Right lobe of liver (tissue), 4 donors: ENCODE results near the gene SACM1L.

Source experiments
- POLR2A ChIP-seq: fragments of 450-650 bp; IDR thresholded peaks from one replicate; pipeline ENCODE4 v1.6.1; 2017; ENCODE audit warnings: antibody characterized with exemption, mild to moderate bottlenecking
- TF ChIP-seq, protein P1 (sequence below), 4 donors: fragments of 200-600 bp in 3 of 4; fragments of 450-650 bp in 1 of 4; IDR thresholded peaks; one replicate each; pipeline versions ENCODE4 v1.5.1 to v1.8.0; 2016 to 2022; ENCODE audit warnings: antibody characterized with exemption in 4 of 4, mild to moderate bottlenecking in 2 of 4
- donor health status: DM: no; HTN: no; CAD: no.
- donor health status: DM: no; HTN: no; CAD: no.
- donor health status: DM: no; HTN: yes; CAD: no.

DNA sequence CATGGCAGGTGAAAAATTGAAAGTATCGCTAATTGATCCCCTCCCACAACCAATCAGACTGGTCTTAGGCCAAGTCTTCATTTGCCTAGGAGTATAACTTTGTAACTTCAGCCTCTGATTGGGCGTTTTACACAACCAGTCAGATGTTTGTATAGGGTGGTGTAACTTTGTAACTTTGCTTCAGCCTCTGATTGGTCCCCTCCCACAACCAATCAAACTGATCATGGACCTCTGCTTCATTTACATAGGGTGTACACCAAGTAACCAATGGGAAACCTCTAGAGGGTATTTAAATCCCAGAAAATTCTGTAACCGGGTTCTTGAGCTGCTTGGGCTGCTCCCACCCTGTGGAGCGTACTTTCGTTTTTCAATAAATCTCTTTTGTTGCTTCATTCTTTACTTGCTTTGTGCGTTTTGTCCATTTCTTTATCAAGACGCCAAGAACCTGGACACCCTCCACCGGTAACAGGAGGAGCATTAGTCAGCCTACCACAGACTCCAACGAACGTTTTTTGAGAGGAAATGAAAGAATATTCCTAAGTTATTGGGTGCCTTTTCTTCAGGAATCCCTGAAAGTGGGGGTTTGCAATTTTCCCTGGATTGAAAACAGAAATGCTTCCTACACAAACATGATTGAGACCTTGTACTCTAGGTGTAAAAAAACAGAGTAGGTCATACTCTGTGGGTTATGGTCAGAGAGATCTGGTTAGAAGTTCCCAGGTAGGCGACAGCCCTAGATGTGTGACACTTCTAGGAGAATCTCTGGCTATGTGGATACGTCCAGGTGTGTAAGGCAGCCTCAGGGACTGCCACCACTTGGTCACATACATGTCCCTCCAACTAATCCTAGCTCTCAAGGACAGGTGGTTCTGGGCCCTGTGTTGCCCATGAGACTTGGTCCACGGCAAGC is 5.5 kb upstream of the SACM1L start:
- TF ChIP-seq POLR2A: peak; percentile 42
- TF ChIP-seq, protein P1, sequence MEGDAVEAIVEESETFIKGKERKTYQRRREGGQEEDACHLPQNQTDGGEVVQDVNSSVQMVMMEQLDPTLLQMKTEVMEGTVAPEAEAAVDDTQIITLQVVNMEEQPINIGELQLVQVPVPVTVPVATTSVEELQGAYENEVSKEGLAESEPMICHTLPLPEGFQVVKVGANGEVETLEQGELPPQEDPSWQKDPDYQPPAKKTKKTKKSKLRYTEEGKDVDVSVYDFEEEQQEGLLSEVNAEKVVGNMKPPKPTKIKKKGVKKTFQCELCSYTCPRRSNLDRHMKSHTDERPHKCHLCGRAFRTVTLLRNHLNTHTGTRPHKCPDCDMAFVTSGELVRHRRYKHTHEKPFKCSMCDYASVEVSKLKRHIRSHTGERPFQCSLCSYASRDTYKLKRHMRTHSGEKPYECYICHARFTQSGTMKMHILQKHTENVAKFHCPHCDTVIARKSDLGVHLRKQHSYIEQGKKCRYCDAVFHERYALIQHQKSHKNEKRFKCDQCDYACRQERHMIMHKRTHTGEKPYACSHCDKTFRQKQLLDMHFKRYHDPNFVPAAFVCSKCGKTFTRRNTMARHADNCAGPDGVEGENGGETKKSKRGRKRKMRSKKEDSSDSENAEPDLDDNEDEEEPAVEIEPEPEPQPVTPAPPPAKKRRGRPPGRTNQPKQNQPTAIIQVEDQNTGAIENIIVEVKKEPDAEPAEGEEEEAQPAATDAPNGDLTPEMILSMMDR (IDR thresholded peaks at IDR 0.05): no peak
